Airway epithelial cell (primary cell): Measurements from ENCODE around the gene TCEAL8. TPM values are rescaled to one million over a fixed set of nuclear protein-coding genes. Genes with fewer than 3 reads are reported as not detected.

Experiments
- total RNA-seq: library from RNA; depleted of rRNA; stranded (reverse); fragments of >200 nt; gene quantifications from 2 replicates; pipeline ENCODE4 v1.2.3, GENCODE V29; 2015

The TCEAL8 gene, protein sequence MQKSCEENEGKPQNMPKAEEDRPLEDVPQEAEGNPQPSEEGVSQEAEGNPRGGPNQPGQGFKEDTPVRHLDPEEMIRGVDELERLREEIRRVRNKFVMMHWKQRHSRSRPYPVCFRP
- total RNA-seq: 75.7 and 83.1 TPM in 2 replicates

DNA sequence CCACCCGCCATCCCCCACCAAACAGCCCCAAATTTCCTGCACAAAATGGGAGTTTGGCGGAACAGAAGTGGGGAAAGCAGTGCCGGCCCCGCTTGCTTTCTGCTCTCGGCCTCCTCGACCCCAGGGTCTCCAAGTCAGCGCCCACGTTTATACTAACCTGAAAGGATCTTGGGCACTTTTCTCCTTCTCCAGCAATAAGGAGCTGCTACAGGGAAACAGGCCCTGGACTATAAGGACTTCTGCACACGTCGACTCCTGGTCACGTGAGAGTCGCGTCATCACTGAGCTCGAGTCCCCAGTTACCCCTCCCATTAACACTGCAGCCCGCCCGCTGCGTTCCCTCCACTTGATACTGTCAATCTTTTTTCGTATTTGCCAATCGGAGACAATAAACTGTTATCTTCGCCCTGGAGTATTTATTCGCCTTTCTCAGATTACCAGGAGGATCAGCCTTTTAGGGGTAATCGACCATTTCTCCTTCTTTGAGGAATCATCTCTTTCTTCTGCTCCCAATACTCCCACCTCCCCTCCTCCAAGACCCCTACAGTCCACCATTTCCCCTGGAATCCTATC lies at the start of gene TCEAL8:
TSS of gene TCEAL8 (minus strand) at position 235 of the 573 bp plus-strand sequence. CDS start 1,176 bp downstream, outside the sequence.

DNA sequence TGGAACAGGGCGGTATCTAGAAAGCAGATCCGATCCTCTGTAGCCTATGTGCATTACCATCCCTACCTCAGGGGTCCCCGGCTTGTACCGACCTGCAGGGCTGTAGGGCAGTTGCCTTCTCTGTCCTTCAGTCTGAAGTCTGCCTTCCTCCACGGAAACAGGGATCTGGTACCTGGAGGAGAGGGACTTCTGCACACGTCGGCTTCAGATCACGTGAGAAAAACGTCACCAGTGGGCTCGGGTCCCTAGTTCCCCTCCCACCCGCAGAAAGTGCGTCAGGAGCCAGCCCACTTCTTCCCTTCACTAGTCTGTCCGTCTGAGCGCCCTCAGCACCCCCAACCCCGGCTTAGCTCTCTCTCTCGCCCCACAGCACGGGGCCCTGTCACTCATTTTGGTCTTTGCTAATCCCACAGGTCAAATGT lies 21.6 kb upstream of the TCEAL8 start, which contains the start of gene TCEAL5:
TSS of gene TCEAL5 (minus strand) at position 170 of the 422 bp plus-strand sequence. CDS start 2,187 bp downstream, outside the sequence.

DNA sequence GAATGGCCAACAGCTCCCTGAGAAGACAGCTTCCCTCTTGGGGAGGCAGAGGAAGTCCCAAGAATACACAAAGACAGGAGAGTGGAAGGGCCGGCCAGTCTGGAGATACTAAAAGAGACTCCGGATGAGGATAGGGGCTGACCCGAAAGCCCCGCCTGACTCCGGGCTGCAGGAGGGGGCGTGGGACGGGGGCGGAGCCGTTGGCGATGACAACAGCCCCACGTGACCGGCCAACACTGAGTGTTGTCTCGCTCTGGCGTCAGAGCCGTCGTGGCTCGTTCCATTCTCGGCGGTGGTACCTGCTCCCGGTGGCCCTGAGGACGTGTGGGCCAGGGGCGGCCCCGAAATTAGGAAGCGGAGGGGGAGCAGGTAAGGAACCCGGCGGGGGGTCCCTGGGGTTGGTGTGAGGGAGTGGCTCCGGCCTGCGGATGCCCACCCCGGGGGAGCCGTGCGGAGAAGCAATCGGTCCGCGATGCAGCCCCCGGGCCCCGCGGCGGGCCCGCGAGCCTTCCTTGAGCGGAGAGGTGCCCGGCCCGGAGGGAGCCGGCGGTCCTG lies 40.0 kb downstream of the TCEAL8 start, which contains the start of gene BEX4:
TSS of gene BEX4 (plus strand) at position 239 of the 555 bp plus-strand sequence. CDS start 1,046 bp downstream, outside the sequence.

Other genes starting within 250 kb of the TCEAL8 start
- 1.9 TPM in 1 of 2 replicates, not detected in the other for gene BEX1, start 191.0 kb downstream of the TCEAL8 start, total RNA-seq
- not detected in 2 replicates for gene NXF3, start 162.0 kb downstream of the TCEAL8 start, total RNA-seq
- 18.3 and 20.9 TPM in 2 replicates for gene BEX4, start 40.0 kb downstream of the TCEAL8 start, total RNA-seq
- not detected in 2 replicates for gene TCEAL5, start 21.6 kb upstream of the TCEAL8 start, total RNA-seq
- gene BEX2, start 55.8 kb upstream of the TCEAL8 start, total RNA-seq: 3.6 and 4.0 TPM in 2 replicates
- gene TCEAL7, start 75.1 kb upstream of the TCEAL8 start, total RNA-seq: 3.6 TPM in 1 of 2 replicates, not detected in the other
- gene TCEAL9, start 101.4 kb upstream of the TCEAL8 start, total RNA-seq: 79.0 and 99.5 TPM in 2 replicates
- 198 and 228 TPM in 2 replicates for gene BEX3, start 121.4 kb upstream of the TCEAL8 start, total RNA-seq